ENCODE data around the gene EDEM3.
"Not testable (repeated sequence)": the region's sequence is repeated elsewhere in the genome, so short reads cannot be mapped to it uniquely, and the experiment has no call there.

Gene EDEM3

DNA sequence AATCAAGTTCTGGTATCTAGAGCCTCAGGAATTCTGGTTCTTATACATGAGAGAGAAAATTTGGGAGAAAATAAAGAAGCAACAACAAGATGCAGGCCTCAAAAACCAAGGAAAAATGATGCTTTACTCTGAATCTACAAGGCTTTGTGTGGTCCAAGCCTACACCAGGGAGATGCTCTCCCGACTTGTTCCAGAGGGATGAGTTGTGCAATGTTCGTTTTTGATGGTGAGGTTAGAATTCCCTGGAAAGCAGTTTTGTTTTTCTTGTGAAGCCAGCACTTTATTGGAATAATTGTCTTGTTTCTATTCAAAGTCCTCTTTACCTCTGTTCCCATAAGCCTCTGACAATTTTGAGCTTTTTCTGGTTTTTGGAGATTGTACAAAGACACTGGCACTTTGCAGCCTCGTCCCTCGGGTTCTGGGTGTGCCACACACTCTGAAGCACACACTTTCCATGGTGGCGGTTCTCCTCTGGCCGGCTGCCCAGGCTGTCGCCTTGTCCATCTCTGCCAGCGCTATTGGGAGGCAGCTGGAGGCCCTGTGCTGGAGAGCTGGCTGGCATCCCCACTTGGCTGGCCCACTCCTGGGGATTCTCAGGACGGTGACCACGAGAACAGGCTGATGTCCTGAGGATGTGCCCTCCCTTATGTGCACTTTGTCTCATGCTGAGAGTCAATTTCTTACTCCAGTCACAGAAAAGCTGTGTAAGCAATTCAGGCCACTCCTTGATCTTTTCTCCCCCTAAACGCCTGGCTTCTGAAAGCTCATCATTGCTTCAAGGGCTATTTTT lies 70.2 kb downstream of the EDEM3 start:
- Histone ChIP-seq H3K36me3 (ENCODE audit: insufficient read depth, low read length) (no peaks in the 10 kb centered on the region), H3K4me2 (ENCODE audit: low read depth, low read length, poor library complexity, severe bottlenecking) (no peak overlapping the region), H3K9ac (ENCODE audit: low read depth, low read length, poor library complexity, severe bottlenecking) (no peak overlapping the region), H3F3A (ENCODE audit: low read depth) (no peaks in the 10 kb centered on the region), H3K9me2 (replicated peaks; ENCODE audit: low read depth, low read length) (no peaks in the 10 kb centered on the region), H3K4me3 (ENCODE audit: low read length, poor library complexity, severe bottlenecking) (no peak overlapping the region), H2AFZ (ENCODE audit: low read length) (no peak overlapping the region), H3K4me1 (ENCODE audit: insufficient read depth, low read length, poor library complexity, severe bottlenecking) (no peaks in the 10 kb centered on the region), H3K9me3 (ENCODE audit: insufficient read depth, low read depth, low read length) (no peaks in the 10 kb centered on the region), H3K27me3 (ENCODE audit: insufficient read depth, low read length, poor library complexity, severe bottlenecking) (no peaks in the 10 kb centered on the region), H4K20me1 (ENCODE audit: insufficient read depth, low read length, poor library complexity, severe bottlenecking) (no peaks in the 10 kb centered on the region), H3K79me2 (ENCODE audit: insufficient read depth, low read length) (no peaks in the 10 kb centered on the region)
- TF ChIP-seq, protein P1, sequence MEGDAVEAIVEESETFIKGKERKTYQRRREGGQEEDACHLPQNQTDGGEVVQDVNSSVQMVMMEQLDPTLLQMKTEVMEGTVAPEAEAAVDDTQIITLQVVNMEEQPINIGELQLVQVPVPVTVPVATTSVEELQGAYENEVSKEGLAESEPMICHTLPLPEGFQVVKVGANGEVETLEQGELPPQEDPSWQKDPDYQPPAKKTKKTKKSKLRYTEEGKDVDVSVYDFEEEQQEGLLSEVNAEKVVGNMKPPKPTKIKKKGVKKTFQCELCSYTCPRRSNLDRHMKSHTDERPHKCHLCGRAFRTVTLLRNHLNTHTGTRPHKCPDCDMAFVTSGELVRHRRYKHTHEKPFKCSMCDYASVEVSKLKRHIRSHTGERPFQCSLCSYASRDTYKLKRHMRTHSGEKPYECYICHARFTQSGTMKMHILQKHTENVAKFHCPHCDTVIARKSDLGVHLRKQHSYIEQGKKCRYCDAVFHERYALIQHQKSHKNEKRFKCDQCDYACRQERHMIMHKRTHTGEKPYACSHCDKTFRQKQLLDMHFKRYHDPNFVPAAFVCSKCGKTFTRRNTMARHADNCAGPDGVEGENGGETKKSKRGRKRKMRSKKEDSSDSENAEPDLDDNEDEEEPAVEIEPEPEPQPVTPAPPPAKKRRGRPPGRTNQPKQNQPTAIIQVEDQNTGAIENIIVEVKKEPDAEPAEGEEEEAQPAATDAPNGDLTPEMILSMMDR (conservative IDR thresholded peaks at IDR 0.05; ENCODE audit: low read length): no peak
- no peak for TF ChIP-seq EZH2phosphoT487 (IDR thresholded peaks at IDR 0.05; ENCODE audit: borderline replicate concordance)

DNA sequence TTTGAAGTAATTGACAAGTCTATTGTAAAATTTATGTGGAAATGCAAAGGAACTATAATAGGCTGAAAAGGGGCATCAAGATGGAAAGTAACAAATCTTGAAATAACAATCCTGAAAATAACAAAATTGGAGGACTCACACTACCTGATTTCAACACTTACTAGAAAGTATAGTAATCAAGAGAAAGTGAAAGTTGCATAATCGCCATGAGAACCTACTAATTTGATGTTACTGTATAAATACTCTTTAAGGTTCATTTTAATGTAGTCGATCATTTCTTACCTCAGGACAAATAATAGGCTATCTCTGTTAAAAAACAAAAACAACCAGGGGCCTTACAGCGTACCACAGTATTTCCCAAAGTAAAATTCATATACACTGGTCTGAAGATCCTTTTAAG lies 71.7 kb downstream of the EDEM3 start:
- Histone ChIP-seq H4K20me1 (ENCODE audit: insufficient read depth, low read length, poor library complexity, severe bottlenecking) (no peaks in the 10 kb centered on the region), H3K4me1 (ENCODE audit: insufficient read depth, low read length, poor library complexity, severe bottlenecking) (no peaks in the 10 kb centered on the region), H3K79me2 (ENCODE audit: insufficient read depth, low read length) (no peaks in the 10 kb centered on the region), H3K9me2 (replicated peaks; ENCODE audit: low read depth, low read length) (no peaks in the 10 kb centered on the region), H3K36me3 (ENCODE audit: insufficient read depth, low read length) (no peaks in the 10 kb centered on the region), H3K4me2 (ENCODE audit: low read depth, low read length, poor library complexity, severe bottlenecking) (no peak overlapping the region), H2AFZ (ENCODE audit: low read length) (no peak overlapping the region), H3K9me3 (ENCODE audit: insufficient read depth, low read depth, low read length) (no peaks in the 10 kb centered on the region), H3K27me3 (ENCODE audit: insufficient read depth, low read length, poor library complexity, severe bottlenecking) (no peaks in the 10 kb centered on the region), H3K9ac (ENCODE audit: low read depth, low read length, poor library complexity, severe bottlenecking) (no peak overlapping the region), H3K4me3 (ENCODE audit: low read length, poor library complexity, severe bottlenecking) (no peak overlapping the region), H3F3A (ENCODE audit: low read depth) (no peaks in the 10 kb centered on the region)
- TF ChIP-seq, protein P1 (conservative IDR thresholded peaks at IDR 0.05; ENCODE audit: low read length): no peak
- no peak for TF ChIP-seq EZH2phosphoT487 (IDR thresholded peaks at IDR 0.05; ENCODE audit: borderline replicate concordance)

DNA sequence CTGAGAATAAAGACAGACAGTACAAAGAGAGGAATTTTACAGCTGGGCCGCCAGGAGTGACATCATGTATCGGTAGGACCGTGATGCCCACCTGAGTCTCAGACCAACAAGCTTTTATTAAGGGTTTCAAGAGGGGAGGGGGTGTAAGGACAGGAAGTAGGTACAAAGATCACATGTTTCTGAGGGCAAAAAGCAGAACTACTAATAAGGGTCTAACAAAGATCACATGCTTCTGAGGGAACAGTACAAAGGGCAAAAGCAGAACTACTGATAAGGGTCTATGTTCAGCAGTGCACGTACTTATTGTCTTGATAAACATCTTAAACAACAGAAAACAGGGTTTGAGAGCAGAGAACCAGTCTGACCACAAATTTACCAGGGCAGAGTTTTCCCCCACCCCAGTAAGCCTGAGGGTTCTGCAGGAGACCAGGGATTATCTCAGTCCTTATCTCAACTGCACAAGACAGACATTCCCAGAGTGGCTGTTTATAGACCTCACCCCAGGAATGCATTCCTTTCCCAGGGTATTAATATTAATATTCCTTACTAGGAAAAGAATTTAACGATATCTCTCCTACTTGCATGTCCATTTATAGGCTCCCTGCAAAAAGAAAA lies 73.9 kb downstream of the EDEM3 start:
- not testable (repeated sequence) for H3K9ac ChIP-seq (ENCODE audit: low read depth, low read length, poor library complexity, severe bottlenecking); H3K4me3 ChIP-seq (ENCODE audit: low read length, poor library complexity, severe bottlenecking); H3K9me3 ChIP-seq (ENCODE audit: insufficient read depth, low read depth, low read length); H2AFZ ChIP-seq (ENCODE audit: low read length); H3K36me3 ChIP-seq (ENCODE audit: insufficient read depth, low read length); H4K20me1 ChIP-seq (ENCODE audit: insufficient read depth, low read length, poor library complexity, severe bottlenecking); H3K4me2 ChIP-seq (ENCODE audit: low read depth, low read length, poor library complexity, severe bottlenecking); H3K4me1 ChIP-seq (ENCODE audit: insufficient read depth, low read length, poor library complexity, severe bottlenecking); H3K27me3 ChIP-seq (ENCODE audit: insufficient read depth, low read length, poor library complexity, severe bottlenecking); H3F3A ChIP-seq (ENCODE audit: low read depth); H3K9me2 ChIP-seq (replicated peaks; ENCODE audit: low read depth, low read length); H3K79me2 ChIP-seq (ENCODE audit: insufficient read depth, low read length)

DNA sequence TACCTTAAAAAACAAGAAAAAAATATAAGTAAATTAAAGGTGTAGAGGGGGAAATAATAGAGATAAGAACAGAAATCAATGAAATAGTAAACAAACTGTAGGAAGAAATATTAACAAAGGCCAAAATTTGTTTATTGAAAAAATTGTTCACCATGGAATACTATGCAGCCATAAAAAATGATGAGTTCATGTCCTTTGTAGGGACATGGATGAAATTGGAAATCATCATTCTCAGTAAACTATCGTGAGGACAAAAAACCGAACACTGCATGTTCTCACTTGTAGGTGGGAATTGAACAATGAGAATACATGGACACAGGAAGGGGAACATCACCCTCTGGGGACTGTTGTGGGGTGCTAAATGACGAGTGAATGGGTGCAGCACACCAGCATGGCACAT lies 75.2 kb downstream of the EDEM3 start:
- H3K4me2 ChIP-seq (ENCODE audit: low read depth, low read length, poor library complexity, severe bottlenecking); H4K20me1 ChIP-seq (ENCODE audit: insufficient read depth, low read length, poor library complexity, severe bottlenecking); H3F3A ChIP-seq (ENCODE audit: low read depth); H3K79me2 ChIP-seq (ENCODE audit: insufficient read depth, low read length); H3K4me3 ChIP-seq (ENCODE audit: low read length, poor library complexity, severe bottlenecking); H3K27me3 ChIP-seq (ENCODE audit: insufficient read depth, low read length, poor library complexity, severe bottlenecking); H3K9ac ChIP-seq (ENCODE audit: low read depth, low read length, poor library complexity, severe bottlenecking); H3K9me3 ChIP-seq (ENCODE audit: insufficient read depth, low read depth, low read length); H3K4me1 ChIP-seq (ENCODE audit: insufficient read depth, low read length, poor library complexity, severe bottlenecking); H2AFZ ChIP-seq (ENCODE audit: low read length); H3K36me3 ChIP-seq (ENCODE audit: insufficient read depth, low read length); H3K9me2 ChIP-seq (replicated peaks; ENCODE audit: low read depth, low read length): not testable (repeated sequence)

All from Loucy (cell line).